NCI-H1930 (cell line): ENCODE measurements around the gene RAB27A.
"Not testable (repeated sequence)": the region's sequence is repeated elsewhere in the genome, so short reads cannot be mapped to it uniquely, and the experiment has no call there.

Experiments
- DNase-seq, 2 experiments: peaks; one replicate each; lab custom pipeline; 2025; lab: John Stamatoyannopoulos, UW

Gene RAB27A

DNA sequence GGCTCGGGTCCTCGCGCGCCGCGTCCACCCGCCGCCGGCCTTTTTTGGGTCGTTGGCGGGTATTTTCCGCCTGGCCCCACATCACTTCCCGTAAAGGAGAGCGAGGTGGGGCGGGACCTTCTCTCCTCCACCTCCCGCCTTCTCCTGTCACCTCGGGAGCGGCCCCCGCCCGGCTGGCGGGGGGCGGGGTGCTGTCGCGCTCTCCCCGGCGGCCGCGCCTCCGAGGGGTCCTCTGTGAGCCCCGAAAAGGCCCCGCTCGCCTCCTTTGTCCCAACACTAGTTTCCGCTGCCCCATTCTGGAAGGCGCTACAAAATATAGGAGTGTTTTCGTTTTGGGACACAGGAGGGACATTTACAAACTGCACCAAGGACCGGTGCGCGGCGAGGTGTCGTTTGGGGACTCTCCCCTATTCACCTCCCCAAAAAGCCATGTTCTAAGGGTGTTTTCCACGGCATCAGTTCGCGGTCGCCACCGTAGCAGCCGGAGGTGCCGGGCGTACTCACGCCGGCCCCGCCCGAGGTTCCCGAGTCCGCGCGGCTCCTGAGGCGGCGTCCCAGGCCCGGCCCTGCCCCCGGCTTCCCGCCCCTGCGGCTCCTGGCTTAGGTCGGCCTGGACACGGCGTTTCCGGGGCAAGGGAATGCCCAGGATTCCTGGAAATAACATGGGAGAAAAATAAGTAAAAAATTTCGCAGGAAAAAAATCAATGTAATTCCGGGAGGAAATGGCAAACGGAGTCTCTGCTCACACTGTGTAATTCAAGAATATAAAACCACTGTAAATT, at the start of gene RAB27A:
RAB27A (minus strand) TSS at position 68 of the 782 bp plus-strand sequence. CDS start 54,879 bp downstream, outside the sequence.
- DNase-seq = peak; percentile 12 to 13

DNA sequence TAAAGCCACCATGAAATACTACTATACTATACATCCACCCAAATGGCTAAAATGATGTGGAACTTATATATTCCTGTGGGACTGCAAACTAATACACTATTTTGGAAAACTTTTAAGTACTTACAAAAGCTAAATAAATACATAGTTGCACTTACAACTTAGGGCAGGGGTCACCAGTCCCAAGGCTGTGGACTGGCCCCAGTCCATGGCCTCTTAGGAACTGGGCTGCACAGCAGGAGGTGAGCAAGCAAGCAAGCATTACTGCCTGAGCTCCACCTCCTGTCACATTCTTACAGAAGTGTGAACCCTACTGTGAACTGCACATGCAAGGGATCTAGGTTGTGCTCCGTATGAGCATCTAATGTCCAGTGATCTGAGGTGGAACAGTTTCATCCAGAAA, 47.5 kb upstream of the RAB27A start:
- no peak for DNase-seq

DNA sequence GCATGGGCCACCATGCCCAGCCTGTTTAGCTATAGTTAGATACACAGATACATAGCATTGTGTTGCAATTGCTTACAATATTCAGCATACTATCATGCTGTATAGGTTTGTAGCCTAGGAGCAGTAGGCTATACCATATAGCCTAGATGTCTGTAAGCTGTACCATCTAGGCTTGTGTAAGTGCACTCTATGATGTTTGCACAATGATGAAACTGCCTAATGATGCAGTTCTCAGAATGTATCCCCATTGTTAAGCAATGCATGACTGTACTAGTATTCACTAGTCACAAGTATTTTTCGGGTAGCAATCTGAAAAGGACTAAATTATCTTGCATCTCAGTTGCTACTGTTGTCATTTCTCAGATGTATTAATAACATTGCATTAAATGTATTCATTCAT, 45.4 kb upstream of the RAB27A start:
- no peak for DNase-seq

DNA sequence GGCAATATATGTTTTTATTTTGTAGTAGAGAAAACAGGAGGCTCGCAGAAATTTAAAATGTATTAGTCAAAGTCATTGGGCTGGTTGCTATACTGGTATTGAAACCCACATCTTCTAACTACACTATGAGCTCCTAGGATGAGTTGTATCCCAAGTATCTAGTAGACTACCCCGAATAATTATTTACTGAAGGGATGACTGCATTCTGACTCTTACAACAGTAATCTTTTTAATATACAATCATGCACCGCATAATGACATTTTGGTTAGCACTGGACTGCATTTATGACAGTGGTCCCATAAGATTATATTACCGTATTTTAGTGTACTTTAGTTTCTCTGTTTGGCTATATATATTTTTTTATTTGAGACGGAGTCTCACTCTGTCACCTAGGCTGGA, 44.8 kb upstream of the RAB27A start:
- no peak for DNase-seq

DNA sequence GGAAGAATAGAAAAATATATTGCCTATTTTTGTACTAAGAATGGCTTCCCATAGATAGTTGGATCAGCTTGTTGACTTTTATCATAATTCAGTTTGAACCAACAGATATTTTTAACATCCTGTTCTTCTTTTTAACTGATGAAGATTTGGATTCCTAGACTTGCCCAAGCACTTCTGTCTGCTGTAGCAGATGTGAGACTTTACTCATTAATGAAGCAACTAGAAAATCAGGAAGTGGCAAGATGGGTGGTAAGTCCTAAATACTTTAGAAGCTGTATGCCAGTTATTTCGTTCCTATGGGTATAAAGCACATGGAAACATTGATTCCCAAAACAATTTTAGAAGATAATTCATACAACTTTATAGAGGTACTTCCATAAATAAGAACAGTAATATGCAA, 37.8 kb upstream of the RAB27A start:
- DNase-seq = no peak

DNA sequence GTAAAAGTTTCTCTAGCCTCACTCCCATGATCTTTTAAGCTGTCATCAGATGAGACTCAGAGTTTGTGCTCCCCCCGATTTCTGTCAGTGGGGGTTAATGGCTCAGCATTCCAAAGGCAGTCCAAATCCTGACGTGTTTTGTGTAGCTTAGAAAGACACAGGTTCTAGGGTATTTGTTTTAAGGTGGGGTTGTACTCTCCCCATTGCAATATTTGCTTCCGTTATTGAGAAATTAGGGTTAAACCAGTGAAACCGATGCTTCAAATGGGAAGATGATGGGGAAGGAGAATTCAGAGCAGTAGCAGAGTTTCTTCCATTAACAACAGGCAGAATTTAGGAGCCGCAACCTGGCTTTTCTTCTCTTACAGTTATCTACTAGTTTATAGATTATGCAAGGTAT, 32.9 kb upstream of the RAB27A start:
- no peak for DNase-seq

DNA sequence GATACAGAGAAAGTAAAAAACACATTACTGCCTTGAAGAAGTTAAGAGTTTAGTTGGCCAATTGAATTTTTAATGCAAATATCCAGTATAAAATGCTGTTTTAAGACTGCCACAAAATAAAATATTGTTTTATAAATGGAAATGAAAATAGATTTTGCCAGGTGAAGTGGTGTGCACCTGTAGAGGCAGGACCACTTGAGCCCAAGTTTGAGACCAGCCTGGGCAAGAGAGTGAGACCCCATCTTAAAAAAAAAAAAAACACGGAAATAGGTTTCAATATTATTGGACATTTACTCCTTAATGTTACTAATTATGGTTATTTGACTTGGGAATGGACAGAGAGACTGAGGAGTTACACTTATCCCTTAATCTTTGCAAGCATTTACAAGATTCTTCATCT, 31.4 kb upstream of the RAB27A start:
- no peak for DNase-seq

DNA sequence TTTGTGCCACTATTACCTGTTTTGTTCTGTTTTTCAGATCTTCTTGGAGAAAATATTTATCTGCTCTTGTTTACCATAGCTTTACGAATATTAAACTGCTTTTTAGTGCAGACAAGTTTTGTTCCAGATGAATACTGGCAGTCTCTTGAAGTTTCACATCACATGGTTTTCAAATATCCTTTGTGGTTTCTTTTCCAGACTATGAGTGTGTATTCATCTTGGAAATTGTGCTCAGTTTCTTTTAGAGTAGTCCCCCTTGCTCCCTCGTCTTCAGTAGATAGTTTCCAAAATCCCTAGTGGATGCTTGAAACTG, 30.6 kb upstream of the RAB27A start:
- DNase-seq = no peak

DNA sequence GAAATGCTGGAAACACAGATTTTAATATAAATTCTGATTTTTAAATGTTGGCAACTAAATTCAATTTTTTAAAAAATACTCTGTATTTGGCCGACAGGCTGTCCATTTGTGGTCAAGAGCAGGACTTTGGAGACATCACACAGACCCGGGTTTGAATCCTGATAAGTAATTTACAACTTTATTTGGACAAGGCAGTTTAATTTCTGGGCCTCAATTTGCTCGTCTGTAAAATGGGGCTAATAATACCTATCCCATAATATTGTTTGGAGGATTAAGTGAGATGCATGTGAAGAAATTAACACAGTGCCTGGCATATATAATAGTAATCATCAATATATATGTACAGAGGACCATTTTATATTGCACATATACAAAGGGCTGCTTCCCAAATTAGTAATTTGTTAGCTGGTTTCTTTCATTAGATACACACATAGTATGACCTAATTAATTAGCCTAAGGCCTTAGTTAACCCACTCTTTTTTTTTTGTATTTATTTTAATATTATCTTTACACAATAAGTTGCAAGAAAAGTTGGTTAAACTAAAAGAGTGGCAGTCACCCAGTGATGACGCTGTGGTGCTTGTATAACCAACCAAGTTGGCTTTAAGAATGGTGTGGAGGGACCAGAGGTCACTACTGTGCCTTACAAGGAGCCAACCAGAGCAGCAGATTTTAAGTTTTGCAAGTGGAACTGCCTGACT, 30.1 kb upstream of the RAB27A start:
- DNase-seq = no peak

DNA sequence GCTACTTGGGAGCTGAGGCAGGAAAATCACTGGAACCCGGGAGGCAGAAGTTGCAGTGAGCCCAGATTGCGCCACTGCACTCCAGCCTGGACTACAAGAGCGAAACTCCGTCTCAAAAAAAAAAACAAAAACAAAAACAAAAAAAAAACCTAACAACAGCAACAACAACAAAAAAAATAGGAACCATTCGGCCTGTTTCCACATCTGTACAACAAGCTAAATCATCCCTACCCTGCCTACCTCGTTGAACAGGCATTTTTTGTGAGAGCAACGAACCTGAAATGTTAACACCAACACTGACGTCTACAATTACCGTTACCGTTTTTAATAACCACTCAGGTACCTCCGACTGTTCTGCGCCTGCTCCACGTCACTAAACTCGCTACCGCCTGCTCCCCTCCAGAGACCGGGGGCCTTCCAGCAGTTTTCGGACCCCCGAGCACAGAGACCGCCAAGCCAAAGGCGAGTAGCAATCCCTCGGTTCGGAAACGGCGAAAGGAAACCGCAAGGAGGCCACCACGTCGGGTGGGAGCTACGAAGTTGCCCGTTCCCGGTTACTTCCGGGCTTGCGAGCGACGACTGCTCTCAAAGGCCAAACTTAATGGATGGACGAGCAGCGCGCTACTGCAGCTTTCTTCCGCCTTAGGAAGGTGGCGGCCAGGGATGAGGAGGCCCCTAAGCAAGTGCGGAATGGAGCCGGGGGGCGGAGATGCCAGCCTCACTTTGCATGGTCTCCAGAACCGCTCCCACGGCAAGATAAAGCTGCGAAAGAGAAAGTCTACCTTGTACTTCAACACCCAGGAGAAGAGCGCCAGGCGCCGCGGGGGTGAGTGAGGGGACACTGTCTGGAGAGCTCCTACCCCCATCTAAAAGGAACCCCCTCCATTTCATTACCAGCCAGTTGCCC, 29.2 kb upstream of the RAB27A start, which contains the start of the genes PIGB and PIGBOS1:
PIGB (plus strand) TSS at position 635 of the 907 bp plus-strand sequence; CDS start at position 664, 29 bp downstream.
PIGBOS1 (minus strand) TSS at position 536 of the 907 bp plus-strand sequence. CDS start 1,331 bp downstream, outside the sequence.
- peak; percentile 58 to 62 for DNase-seq

DNA sequence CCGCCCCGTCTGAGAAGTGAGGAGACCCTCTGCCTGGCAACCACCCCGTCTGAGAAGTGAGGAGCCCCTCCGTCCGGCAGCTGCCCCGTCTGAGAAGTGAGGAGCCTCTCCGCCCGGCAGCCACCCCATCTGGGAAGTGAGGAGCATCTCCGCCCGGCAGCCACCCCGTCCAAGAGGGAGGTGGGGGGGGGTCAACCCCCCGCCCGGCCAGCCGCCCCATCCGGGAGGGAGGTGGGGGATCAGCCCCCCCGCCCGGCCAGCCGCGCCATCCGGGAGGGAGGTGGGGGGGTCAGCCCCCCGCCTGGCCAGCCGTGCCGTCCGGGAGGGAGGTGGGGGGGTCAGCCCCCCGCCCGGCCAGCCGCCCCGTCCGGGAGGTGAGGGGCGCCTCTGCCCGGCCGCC, 13.2 kb upstream of the RAB27A start:
- not testable (repeated sequence) for DNase-seq

DNA sequence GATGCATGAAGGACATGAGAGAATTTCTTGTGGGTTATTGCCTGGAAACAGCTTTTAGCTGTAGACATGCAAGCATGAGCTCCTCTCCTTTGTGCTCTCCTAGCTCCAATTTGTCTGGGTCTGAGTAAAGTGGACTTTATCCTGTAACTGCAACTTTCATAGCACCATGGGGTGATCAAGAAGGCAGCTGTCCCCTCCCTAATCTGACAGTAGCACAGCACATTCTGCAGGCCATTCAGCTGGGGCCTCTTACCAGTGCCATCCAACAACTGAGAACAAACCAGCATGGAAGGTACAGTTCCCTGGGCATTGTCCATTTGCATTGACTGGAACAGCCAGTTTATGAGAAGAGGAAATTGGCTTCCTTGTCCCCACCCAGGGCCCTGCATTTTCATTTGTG, 7.7 kb upstream of the RAB27A start:
- DNase-seq = no peak

DNA sequence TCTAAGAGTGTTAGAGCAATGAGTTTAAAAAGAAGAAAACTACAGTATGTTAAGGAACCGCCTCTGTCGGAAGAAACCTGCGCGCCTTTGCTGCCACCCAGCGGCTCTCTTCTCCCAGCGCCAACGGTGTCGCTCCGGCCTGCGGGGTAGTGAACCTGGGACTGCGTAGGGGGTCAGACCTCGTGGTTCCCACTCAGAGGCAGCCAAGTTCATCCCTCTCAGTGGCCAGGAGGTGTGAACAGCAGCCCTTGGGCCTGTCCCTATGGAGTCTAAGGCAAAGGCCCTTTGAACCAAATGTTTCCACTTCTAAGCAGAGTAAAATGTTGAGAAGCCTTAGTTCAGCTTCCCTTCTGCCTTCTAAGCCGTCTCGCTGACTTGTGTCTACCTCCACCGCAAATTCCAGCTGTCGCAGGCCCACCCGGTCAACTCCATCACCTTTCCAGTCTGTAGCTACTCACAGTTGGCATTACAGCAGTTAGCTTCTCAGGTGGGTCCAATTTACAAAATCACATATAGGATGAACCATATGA, 980 bp upstream of the RAB27A start:
- peak; percentile 13 to 17 for DNase-seq

DNA sequence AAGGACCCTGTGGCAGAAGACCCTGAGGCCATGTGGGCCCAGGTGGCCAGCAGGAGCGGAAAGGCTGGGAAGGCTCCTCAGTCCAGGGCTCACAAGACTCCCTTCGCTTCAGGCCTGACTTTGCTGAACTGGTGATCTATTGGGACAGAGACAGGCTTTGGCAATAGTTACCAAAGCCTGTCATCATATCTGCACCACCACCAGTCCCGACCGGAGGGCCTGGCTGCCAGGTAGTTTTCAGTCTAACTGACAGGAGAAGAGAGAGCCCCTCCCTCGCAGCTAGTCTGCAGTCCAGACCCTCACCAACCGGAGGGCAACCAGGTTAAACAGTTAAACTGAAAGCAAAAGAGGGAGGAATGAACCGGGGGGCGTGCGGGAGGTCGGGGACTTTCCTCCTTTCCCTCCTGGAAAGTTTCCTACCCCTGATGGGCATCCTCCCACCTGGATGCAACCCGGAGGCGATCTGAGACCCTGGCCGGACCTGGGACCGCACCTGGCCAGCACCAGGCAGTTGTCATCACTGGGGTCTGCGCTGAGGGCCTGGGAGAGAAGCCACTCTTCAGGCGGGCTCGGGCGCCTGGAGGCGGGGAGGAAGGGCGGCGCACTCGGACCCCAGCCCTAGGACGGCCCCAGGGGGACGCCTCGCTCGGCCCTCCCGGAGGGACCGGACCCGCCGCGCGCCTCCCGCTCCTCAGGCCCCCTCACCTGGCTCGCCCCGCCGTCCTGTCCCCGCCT, 435 bp downstream of the RAB27A start:
- DNase-seq = no peak

DNA sequence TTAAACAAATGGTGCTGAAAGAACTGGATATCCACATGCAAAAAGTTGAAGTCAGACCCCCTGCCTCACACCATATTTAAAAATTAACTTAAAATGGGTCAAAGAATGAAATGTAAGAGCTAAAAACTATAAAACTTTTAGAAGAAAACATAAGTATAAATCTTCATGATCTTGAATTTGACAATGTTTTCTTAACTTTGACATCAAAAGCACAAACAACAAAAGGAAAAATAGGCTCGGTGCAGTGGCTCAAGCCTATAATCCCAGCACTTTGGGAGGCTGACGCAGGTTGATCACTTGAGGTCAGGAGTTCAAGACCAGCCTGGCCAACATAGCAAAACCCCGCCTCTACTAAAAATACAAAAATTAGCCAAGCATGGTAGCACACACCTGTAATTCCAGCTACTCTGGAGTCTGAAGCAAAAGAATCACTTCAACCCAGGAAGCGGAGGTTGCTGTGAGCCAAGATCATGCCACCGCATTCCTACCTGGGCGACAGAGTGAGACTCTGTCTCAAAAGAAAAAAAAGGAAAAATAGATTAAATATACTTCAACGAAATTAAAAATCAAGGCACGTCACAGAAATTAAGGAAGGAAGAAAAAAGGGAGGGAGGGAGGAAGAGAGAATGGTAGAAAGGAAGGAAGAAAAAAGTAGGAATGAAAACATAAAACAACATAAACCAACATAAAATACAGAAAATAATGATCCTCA, 1.5 kb downstream of the RAB27A start:
- DNase-seq = no peak

DNA sequence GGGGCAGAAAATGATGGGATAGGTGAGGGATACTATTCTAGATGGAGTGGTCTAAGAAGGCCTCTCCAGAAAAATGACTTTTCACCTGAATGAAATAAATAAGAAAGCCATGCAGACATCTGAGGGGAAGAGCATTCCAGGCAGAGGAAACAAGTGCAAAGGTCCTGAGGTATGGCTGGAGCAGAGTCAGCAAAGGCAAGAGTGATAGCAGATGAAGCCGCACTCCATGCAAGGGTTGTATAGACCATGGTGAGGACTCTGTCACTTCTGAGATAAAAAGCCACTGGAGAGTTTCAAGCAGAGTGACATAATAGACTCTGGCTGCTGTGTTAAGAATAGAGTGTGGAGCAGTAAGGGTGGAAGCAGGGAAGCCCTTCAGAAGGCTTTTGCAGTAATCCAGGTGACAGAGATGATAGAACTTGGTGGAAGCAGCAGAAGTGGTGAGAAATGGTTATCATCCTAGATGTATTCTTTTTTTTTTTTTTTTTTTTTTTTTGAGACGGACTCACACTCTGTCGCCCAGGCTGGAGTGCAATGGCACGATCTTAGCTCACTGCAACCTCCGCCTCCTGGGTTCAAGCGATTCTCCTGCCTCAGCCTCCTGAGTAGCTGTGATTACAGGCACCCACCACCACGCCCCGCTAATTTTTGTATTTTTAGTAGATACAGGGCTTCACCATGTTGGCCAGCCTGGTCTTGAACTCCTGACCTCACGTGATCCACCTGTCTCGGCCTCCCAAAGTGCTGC, 3.0 kb downstream of the RAB27A start:
- DNase-seq = not testable (repeated sequence)

DNA sequence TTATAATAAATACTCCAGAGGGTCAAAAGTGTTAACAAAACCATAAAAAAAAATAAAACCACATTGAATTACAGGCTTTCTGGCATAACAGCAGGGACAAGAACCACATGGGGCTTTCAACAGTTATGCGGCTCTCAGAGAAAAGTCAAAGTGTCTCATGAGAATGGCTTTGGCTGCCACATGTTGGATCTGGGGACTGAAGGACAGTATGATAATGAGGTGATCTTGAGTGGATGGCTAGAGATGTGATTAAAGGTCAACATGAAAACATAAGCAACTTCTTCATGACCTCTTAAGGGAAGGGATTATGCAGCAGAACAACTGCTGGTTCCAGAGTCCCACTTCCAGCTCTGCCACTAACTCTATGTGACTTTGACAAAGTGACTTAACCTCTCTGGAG, 5.2 kb downstream of the RAB27A start:
- DNase-seq = no peak

DNA sequence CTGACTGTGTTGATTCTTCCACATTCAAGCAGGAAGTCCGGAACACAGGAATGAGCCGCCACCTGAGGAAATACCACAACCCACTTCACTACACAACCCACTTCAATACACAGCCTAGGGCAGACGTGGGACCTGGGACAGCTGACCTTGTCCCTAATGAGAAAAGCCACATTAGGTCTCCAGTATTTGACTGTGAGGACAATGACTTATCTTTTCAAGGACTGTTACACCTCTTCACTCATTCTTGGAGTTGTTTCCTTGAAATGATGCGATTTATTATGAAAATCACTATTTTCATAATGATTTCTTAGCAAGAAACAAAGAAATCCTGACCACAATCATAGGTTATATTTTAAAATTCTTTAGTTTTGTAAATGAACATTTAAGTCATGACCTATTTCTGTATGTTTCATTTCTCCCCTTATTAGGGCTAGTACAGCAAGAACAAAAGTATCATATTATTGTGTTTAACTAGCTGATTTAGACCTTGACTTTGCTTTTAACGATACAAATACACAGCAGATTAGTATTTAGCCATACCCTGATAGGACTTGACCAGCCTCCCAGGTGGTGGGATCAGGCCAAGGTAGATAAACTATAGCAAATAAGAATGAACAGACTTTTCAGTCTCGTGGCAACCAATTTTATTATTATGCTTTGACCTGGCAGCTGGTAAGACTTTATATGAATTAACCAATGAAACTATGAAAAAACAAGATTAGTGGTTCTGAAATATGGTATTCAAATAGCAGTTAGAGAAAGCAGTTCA, 6.0 kb downstream of the RAB27A start:
- DNase-seq = no peak

DNA sequence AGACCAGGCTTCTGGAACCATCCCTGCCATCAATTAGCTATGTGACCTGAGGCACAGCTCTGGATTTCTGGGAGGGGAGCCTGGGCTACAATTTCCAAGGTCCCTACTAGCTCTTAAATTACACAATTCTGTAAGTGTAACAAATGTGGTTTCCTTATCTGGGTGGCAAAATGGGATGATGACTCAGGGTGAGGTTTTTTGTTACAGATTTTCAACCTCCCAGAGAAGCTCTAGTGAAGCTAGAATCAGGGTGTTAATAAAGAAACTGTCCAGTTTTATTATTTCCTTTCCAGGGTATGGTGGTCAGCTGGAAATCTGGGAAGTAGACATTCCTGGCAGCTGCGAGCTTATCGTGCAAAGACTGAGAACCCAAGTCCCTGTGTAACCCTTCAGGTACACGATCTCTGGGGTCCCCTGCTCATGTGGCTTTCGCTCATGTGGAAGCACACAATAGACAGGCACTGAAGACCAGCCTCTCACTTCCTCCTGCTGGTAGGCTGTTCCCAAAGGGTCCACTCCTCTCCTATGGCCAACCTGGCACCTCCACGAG, 7.3 kb downstream of the RAB27A start:
- no peak for DNase-seq
